GM20431 (cell line): ENCODE data around the gene MYBPC3.

ENCODE experiments used
- in situ Hi-C: fragments of 300-500 bp; cut with MseI, MboI; formaldehyde crosslinking; loops from one replicate; pipeline ENCODE4 v1.15.0; 2020; ENCODE audit warnings: low sequenced_read_pairs; ENCODE audit not compliant: unreplicated experiment

MYBPC3 gene

GRCh38 chr11:47285969-47286770 lies 66.3 kb downstream of the MYBPC3 start:
- in situ Hi-C loops, result no loop called here

GRCh38 chr11:47284151-47284550 lies 68.4 kb downstream of the MYBPC3 start:
- in situ Hi-C loops, result no loop called here

- in situ Hi-C loops, result no loop called here
Measured at GRCh38 chr11:47282462-47282861, 70.0 kb downstream of the MYBPC3 start.
